HG03565 (cell line): Measurements from ENCODE around the gene KIF3A.

Source experiments
- ATAC-seq: cut with Tn5 transposase; IDR thresholded peaks from one replicate; pipeline ENCODE4 v1.9.1; 2021; ENCODE audit warnings: mild to moderate bottlenecking, moderate library complexity; ENCODE audit not compliant: unreplicated experiment

KIF3A gene

DNA sequence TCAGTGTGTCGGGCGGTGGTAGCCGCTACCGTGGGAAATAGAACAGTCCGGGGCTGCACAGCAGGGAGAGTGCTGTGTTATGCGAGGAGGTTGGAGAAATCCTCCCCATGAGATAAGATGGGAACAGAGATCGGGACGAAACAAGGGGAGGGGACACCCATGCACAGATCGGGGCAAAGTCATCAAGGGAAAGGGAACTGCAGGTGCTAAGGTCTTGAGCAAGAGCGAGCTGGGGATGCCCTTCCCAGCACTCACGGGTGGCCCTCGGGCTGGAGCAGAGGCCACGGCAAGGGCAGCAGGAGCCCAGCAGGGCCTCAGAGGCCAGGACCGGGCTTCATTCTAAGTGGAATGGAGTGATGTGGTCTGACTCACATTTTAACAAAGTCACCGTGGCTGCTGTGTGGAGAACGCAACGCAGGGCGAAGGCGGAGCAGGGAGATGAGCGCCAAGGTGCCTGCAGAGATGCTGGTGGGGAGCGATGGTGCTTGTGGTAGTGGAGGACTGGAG is 71.7 kb downstream of the KIF3A start:
- ATAC-seq: no peak

DNA sequence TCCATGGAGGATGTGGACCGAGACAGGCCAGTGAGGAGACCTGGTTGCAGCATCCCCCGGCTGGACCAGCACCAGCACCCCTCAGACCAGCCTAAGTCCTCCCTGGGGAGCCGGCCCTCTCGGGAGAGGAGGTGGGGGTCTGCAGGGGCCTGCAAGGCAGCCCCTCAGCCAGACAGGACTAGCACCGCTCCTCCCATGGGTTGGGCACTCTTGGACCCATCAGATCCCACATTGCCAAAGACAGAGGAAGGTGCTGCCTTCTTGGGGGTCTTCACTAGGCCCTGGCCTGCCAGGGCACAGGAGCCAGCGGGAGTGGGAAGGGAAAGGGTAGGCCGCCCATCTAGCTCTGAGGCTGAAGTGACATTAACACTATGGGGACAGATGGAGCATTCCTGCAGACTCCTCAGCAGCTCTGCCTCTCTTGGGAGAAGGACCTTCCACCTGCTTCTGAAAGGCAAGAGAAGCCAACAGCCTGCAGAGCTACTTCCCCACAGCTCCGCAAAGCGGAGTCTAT is 72.6 kb downstream of the KIF3A start:
- no peak for ATAC-seq

DNA sequence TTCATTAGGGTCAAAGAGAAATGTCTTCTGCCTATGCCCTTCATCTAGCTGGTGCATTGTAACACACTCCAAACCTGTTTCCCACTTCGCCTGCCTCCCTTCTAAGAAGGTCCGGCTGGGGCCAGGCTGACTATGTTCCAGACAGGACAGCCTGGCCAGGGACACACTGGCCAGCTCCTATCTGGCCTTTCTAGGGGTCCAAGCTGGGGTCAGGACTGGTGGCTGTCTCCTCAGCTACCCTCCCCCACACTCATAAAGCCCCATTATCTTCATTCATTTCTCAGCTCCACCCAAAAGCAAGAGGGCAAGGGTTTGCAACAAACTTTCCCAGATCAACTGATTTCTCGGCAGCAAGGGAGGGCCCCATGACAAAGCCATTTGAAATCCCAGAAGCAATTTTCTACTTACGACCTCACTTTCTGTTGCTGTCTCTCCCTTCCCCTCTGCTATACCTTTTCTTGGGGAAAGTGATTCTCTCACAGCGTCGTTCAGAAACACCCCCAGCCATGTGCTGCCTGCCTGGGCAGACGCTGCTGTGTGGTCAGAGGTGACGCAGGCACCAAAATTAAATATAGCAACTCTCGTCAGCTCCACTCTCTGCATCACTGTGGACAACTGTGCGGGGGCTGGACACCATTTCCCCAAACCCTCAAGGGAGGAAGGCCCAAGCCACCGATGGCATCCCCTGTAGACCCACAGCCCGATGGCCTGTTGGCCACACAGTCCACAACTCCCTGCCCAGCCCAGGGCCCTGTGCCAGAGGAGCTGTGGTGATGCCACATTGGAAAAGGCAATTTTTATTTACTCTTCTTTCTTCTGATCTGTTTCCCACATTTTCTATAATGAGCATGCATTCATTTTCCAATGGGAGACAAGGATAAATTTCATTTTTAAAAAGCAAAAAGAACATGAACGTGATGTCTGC is 73.3 kb downstream of the KIF3A start:
- ATAC-seq: peak; percentile 53

DNA sequence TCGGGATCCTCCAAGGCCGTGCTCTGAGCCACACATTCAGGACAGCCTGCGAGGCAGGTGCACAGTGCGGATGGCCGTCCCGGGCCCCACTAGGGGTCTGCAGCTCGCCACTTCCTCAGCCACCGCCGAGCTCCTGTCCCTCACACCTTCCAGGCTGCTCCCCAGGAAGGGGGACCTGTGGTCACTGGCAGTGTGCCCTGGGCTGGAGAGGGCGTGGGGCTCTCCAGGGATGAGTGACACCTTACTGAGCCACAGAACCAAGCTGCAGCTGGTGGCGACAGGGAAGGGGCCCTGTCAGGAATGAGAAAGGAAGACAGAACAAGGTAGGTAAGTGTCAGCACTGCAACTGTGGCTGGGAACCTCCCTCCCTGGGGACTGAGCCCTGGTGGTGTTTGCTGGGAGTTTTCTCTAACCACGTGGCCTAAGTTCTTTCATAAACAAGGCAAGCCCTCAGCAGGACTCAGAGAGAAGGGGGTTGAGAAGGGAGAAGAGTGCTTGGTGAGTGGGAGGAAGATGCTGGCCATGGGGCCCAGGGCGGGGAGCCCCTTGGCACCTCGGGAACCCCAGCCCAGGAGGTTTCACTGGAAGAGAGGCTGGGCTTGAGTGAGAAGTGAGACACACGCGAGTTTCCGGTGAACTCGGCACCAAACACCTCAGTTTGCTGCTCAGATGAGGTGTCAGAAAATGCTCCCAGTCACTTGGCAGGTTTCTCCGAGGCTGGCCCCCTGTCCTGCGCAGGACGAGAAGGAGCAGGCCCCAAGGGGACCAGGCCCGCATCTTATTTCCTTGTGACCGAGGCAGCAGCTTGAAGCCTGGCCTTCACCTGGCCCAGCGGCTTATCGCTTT is 74.2 kb downstream of the KIF3A start:
- ATAC-seq: peak; percentile 42

DNA sequence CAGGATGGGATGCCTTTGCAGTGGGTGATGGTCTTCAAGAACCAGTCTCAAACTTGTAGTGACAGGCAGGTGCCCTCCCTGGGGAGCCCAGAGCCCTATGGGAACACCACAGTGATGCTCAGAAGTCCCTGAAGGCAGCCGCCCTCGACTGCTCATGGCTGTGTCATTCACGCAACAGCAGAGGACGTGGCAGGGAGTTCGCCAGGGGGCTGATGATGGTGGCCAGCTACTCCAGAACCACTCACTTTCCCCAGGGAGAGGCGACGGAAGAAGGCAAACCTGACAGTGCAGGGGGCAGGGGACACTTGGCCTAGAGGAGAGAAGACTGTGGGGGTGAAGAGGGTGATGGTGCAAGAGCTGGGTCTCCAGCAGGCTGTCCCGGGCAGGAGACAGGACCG is 75.3 kb downstream of the KIF3A start:
- ATAC-seq: no peak

- no peak for ATAC-seq
These were observed 75.9 kb downstream of the KIF3A start for GRCh38 chr5:132661231-132662003.

DNA sequence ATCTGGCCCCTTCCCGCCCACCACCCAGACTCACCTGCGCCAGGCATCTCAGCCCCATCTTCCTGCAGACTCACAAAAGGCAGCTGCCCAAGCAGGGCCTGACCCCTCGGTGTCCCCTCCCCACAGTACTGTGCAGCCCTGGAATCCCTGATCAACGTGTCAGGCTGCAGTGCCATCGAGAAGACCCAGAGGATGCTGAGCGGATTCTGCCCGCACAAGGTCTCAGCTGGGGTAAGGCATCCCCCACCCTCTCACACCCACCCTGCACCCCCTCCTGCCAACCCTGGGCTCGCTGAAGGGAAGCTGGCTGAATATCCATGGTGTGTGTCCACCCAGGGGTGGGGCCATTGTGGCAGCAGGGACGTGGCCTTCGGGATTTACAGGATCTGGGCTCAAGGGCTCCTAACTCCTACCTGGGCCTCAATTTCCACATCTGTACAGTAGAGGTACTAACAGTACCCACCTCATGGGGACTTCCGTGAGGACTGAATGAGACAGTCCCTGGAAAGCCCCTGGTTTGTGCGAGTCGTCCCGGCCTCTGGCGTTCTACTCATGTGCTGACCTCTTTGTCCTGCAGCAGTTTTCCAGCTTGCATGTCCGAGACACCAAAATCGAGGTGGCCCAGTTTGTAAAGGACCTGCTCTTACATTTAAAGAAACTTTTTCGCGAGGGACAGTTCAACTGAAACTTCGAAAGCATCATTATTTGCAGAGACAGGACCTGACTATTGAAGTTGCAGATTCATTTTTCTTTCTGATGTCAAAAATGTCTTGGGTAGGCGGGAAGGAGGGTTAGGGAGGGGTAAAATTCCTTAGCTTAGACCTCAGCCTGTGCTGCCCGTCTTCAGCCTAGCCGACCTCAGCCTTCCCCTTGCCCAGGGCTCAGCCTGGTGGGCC is 77.5 kb downstream of the KIF3A start:
- no peak for ATAC-seq

GRCh38 chr5:132658381-132659302 is 78.7 kb downstream of the KIF3A start:
- ATAC-seq: no peak

DNA sequence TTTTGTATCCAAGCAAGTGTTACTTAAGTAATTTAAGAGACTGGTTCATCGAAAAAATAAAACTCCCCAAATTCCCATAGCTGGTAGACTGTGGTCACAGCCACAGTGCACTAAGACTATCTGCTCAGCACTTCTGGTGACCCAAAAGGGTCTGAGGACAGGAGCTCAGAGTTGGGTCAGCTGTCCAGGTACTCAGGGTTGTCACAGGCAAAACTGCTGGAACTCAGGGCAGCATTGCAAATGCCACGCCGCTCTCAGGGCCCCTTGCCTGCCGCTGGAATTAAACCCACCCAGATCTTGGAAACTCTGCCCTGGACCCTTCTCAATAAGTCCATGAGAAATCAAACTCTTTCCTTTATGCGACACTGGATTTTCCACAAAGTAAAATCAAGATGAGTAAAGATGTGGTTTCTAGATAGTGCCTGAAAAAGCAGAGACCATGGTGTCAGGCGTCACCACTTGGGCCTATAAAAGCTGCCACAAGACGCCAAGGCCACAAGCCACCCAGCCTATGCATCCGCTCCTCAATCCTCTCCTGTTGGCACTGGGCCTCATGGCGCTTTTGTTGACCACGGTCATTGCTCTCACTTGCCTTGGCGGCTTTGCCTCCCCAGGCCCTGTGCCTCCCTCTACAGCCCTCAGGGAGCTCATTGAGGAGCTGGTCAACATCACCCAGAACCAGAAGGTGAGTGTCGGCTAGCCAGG is 79.5 kb downstream of the KIF3A start, which contains the start of gene IL13:
TSS of gene IL13 (plus strand) at position 498 of the 705 bp plus-strand sequence. CDS start at position 512, 14 bp downstream.
- no peak for ATAC-seq

DNA sequence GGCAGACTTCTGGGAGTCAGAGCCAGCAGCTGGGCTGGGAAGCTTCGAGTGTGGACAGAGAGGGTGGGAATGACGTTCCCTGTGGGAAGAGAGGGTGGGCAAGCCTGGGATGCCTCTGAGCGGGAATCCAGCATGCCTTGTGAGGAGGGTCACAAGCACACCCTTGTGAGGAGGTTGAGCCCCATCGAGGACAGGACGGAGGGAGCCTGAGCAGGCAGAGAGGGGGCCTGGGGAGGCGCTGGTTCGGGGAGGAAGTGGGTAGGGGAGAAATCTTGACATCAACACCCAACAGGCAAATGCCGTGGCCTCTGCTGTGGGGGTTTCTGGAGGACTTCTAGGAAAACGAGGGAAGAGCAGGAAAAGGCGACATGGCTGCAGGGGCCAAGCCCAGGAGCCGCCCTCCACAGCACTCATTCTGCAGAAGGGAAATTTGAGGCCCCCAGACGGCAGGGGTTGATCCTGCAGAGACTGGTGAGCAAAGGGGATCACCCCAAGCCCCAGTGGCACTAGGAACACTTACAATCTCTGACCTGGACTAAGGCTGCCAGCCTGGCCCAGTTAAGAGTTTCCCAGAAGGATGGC is 80.5 kb downstream of the KIF3A start:
- no peak for ATAC-seq

DNA sequence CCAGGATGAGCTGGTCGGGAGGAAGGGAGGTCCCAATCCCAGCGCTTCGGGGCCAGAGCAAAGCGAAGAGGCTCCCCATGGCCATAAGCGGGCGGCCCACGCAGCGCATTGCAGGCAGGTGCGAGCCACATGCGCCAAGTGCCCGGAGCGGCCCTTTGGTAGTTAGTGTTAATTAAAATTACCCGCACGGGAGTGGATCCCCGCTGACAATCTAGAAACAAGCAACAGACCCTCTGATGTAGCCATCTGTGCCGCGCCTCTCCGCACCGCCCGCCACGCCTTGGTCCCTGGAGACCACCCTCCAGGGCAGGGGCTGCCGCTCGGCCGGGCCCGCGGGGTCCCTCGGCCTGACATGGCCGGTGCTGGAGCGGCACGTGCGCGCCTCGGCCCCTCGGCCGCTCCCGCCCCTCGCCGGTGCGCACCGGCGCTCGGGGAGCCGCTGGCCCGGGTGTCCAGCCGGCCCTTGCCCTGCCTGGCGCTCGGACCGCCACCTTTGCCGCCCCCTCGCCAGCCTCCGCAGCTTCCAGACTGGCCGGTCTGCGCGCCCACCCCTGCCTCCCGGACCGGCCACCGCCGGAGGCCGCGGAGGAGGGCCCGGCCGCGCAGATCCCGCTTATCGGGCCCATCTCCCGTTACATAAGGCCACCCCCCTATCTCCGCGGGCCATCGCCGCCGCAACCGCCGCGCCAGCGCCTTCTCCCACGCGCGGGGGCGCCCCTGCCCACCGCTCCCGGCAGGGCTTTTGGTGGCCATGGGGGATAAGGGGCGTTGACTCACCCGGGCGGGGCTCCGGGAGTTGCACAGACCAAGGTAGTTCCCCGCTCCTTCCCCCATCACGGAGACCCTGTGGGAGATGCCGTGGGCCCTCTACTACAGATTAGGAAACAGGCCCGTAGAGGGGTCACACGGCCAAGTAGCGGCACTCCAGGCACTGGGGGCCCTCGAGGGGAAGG is 81.2 kb downstream of the KIF3A start:
- no peak for ATAC-seq

DNA sequence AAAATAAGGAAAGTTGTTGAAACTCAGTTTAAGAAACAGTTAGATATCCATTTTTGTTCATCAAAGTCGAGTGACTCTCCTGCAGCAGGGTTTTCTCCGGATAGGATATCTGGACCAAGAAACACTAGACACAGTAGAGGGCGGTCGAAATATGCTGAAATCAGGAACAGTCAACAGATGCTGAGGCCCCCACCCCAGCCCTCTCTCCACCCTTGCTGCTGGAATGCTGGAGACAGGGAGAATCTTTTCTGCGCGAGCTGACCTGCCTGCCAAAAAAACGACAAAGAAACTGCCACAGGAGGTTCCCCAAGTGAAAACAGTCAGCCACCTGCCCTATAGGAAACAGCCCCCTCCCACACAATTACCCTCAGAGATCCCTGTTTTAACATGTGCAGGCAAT is 83.6 kb downstream of the KIF3A start:
- ATAC-seq: no peak

- no peak for ATAC-seq
These were observed 85.4 kb downstream of the KIF3A start for GRCh38 chr5:132651838-132652469.

DNA sequence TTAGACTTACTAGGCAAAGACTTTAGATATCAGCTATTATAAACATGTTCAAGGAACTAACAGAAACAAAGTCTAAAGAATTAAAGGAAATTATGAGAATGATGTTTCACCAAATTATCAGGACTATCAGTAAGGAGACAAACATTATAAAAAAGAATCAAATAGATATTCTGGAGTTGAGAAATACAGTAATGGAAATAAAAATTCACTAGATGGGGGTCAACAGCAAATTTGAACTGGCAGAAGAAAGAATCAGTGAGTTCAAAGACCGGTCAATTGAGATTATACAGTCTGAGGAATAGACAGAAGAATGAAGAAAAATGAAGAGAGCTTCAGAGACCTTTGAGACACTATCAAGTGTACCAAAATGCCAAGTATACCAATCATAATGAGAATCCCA is 89.0 kb downstream of the KIF3A start:
- ATAC-seq: no peak

- ATAC-seq: no peak
These were observed 89.9 kb downstream of the KIF3A start for GRCh38 chr5:132647473-132647872.
